ENCODE results near the gene PLA2G6. TPM values are rescaled to one million over a fixed set of nuclear protein-coding genes. Genes with fewer than 3 reads are reported as not detected.

The PLA2G6 gene
- total RNA-seq, 1 donor from 2014 or later, result 13.5 TPM

DNA sequence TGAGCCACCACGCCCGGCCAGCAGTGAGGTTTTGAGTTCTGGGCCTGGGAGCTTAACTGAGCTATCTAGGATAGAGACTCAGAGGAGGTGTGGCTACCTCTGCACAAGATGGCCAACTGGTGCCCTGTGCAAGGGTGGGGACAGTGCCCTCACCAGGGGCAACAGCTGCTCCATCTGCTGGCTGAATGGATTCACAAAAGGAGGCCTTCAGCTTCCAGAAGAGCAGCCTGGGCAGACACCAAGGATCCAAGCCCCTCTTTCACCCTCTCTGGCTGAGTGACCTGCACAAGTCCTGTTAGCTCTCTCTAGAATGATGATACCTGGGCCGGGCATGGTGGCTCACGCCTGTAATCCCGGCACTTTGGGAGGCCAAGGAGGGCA lies 37.6 kb downstream of the PLA2G6 start:
- H3K4me3 ChIP-seq (ENCODE audit: low read depth, low read length), result no peak overlapping the region
- TF ChIP-seq, protein P1, sequence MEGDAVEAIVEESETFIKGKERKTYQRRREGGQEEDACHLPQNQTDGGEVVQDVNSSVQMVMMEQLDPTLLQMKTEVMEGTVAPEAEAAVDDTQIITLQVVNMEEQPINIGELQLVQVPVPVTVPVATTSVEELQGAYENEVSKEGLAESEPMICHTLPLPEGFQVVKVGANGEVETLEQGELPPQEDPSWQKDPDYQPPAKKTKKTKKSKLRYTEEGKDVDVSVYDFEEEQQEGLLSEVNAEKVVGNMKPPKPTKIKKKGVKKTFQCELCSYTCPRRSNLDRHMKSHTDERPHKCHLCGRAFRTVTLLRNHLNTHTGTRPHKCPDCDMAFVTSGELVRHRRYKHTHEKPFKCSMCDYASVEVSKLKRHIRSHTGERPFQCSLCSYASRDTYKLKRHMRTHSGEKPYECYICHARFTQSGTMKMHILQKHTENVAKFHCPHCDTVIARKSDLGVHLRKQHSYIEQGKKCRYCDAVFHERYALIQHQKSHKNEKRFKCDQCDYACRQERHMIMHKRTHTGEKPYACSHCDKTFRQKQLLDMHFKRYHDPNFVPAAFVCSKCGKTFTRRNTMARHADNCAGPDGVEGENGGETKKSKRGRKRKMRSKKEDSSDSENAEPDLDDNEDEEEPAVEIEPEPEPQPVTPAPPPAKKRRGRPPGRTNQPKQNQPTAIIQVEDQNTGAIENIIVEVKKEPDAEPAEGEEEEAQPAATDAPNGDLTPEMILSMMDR (conservative IDR thresholded peaks at IDR 0.05; ENCODE audit: low read depth, low read length), result peak; percentile 37
- DNase-seq (ENCODE audit: low read depth), result no peak

DNA sequence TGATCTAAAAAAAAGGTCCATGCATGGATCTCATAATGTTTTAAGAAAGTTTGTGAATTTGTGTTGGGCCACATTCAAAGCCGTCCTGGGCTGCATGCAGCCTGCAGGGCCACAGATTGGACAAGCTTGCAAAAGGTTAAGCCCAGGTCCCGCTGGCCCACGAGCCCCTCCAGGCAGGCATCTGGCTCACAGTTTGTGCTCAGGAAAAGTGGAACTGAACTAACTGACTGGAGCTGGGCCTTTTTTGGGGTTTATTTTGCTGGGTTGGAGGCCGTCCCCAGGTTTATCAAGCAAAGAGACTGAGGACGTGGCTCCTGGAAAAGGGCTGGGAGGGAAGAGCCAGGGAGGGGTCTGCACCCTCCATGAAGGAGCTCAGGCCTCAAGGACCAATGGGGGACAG lies 39.0 kb downstream of the PLA2G6 start:
- DNase-seq (ENCODE audit: low read depth), result no peak
- H3K4me3 ChIP-seq (ENCODE audit: low read depth, low read length), result no peak overlapping the region
- TF ChIP-seq, protein P1 (conservative IDR thresholded peaks at IDR 0.05; ENCODE audit: low read depth, low read length), result no peak

DNA sequence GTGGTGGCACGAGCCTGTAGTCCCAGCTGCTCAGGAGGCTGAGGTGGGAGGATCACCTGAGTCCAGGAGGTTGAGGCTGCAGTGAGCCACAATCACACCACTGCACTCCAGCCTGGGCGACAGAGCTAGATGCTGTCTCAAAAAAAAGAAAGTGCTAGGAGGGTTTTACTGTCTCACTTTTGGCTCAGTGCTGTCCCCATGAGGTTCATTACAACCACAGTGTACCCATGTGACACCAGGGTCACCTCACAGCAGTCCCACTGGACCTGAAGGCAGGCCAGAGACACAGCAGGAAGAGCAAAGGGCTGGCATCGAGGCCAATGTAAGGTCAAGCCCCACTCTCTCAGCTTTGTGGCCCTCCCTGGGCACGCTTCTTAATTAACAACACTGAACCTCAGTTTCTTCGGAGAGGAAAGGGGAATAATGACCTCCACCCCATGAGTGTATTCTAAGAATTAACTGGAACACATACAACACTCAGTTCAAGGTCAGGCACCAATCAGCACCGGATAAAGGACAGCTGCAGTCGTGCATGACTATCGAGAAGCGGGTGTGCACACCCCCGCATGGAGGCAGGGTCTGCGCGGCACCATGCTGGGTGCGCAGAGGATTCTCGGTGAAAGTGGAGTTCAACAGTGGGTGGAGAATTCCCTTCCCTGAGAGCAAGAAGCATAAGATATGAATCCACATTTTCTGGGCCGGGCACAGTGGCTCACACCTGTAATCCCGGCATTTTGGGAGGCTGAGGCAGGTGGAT lies 40.2 kb downstream of the PLA2G6 start:
- DNase-seq (ENCODE audit: low read depth), result no peak
- H3K4me3 ChIP-seq (ENCODE audit: low read depth, low read length), result no peak overlapping the region
- TF ChIP-seq, protein P1 (conservative IDR thresholded peaks at IDR 0.05; ENCODE audit: low read depth, low read length), result no peak

DNA sequence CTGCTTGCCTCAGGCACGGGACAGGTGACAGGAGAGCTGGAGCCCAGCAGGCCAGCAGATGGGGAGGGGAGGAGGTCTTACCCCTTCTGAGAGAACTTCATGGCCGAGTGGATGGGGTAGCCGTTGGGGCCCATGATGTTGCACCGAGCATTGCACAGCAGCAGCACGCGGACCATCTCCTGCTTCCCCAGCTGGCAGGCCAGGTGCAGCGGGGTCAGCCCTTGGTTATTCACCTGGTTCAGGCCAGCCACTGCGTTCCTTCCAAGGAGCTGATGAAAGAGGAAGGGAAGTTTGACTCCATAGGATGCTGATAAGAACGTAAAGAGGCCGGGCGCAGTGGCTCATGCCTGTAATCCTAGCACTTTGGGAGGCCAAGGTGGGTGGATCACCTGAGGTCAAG lies 41.7 kb downstream of the PLA2G6 start:
- no peak for DNase-seq (ENCODE audit: low read depth)
- H3K4me3 ChIP-seq (ENCODE audit: low read depth, low read length), result no peak overlapping the region
- TF ChIP-seq, protein P1 (conservative IDR thresholded peaks at IDR 0.05; ENCODE audit: low read depth, low read length), result no peak

DNA sequence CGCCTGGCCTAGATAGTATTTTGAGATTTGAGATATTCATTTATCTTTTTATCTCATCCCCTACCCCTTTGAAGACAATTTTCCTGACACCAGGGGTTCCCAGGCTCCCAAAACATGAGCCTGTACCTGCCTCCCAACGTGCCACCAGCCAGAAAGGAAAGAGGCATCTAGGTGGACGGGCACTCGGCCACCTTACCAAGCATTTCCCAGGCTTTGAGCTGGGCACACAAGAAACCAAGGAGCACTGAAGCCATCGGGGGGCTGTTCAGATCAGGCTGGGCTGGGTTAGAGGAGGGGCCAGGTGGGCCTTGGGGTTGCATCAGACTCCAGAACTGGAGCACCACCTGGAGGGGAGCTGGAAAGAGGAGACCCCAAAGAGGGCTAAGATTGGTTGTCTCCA lies 42.7 kb downstream of the PLA2G6 start:
- no peak overlapping the region for H3K4me3 ChIP-seq (ENCODE audit: low read depth, low read length)
- TF ChIP-seq, protein P1 (conservative IDR thresholded peaks at IDR 0.05; ENCODE audit: low read depth, low read length), result no peak
- DNase-seq (ENCODE audit: low read depth), result no peak

DNA sequence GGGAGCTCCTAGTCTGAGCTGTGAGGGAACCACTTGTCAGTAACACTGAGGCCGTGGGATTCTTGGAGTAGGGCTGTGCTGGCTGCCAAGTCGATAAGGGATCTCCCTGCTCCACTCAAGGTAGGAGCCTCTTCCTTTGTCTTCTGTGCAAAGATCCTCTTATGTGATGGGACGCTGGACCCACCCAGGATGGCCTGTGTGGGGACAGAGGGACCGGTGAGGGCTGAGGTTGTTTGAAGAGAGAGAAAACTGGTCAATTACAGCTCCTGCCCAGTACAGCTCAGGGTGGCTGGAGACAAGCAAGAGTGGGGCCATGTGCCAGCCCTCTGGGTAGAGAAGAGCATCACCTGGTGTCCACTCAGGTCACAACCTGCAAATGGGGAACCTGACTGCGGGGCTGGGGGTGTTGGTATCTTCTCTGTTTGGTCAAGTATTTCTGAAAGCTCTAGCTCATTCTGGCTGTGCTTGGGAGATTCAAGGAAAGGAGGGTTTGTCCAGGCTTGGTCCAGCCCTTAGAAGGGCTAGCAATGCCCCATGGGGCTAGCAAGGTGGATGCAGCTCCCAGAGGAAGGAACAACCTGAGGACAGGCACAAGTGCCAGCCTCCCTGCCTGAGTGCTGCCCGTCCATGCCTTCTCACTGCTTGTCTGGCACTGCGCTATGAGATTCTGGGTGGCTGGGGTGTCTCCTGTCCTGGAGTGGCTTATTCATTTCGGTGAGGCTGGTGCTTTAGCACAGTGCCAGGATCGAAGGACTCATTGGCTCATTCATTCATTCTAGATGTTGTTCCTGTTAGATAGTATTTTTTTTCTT lies 43.5 kb downstream of the PLA2G6 start:
- TF ChIP-seq, protein P1 (conservative IDR thresholded peaks at IDR 0.05; ENCODE audit: low read depth, low read length), result no peak
- no peak overlapping the region for H3K4me3 ChIP-seq (ENCODE audit: low read depth, low read length)
- DNase-seq (ENCODE audit: low read depth), result no peak
